GM19238 (cell line): ENCODE results near the gene RANBP3.

Experiments
- DNase-seq: peaks from one replicate; pipeline ENCODE4 v3.0.0; 2011; ENCODE audit warnings: low spot score; ENCODE audit not compliant: insufficient read length

RANBP3 gene

GRCh38 chr19:5952193-5953029 is 25.5 kb downstream of the RANBP3 start:
- DNase-seq, result no peak

GRCh38 chr19:5951338-5951861 is 26.5 kb downstream of the RANBP3 start:
- DNase-seq, result peak; percentile 66

GRCh38 chr19:5950741-5951140 is 27.2 kb downstream of the RANBP3 start:
- DNase-seq, result no peak

GRCh38 chr19:5949792-5950305 is 28.1 kb downstream of the RANBP3 start:
- DNase-seq, result no peak

- no peak for DNase-seq
Measured at GRCh38 chr19:5948752-5949564, 29.0 kb downstream of the RANBP3 start.

- no peak for DNase-seq
Measured at GRCh38 chr19:5947435-5947834, 30.5 kb downstream of the RANBP3 start.

GRCh38 chr19:5943623-5944022 is 34.3 kb downstream of the RANBP3 start:
- DNase-seq, result no peak

GRCh38 chr19:5943045-5943444 is 34.9 kb downstream of the RANBP3 start:
- no peak for DNase-seq

GRCh38 chr19:5941673-5942072 is 36.3 kb downstream of the RANBP3 start:
- DNase-seq, result no peak

GRCh38 chr19:5940260-5941208 is 37.4 kb downstream of the RANBP3 start:
- no peak for DNase-seq

GRCh38 chr19:5937550-5937949 is 40.4 kb downstream of the RANBP3 start:
- no peak for DNase-seq

- no peak for DNase-seq
Measured at GRCh38 chr19:5936292-5936592, 41.7 kb downstream of the RANBP3 start.

GRCh38 chr19:5935473-5936291 is 42.3 kb downstream of the RANBP3 start:
- no peak for DNase-seq

- no peak for DNase-seq
Measured at GRCh38 chr19:5934774-5935472, 43.0 kb downstream of the RANBP3 start.

GRCh38 chr19:5934069-5934401 is 43.9 kb downstream of the RANBP3 start:
- DNase-seq, result no peak

GRCh38 chr19:5933391-5934068 is 44.4 kb downstream of the RANBP3 start:
- no peak for DNase-seq

GRCh38 chr19:5932609-5933262 is 45.2 kb downstream of the RANBP3 start:
- no peak for DNase-seq

- DNase-seq, result no peak
Measured at GRCh38 chr19:5932146-5932545, 45.8 kb downstream of the RANBP3 start.

- DNase-seq, result no peak
Measured at GRCh38 chr19:5931251-5931650, 46.7 kb downstream of the RANBP3 start.
